ENCODE measurements around the gene PLCXD1.

DNA sequence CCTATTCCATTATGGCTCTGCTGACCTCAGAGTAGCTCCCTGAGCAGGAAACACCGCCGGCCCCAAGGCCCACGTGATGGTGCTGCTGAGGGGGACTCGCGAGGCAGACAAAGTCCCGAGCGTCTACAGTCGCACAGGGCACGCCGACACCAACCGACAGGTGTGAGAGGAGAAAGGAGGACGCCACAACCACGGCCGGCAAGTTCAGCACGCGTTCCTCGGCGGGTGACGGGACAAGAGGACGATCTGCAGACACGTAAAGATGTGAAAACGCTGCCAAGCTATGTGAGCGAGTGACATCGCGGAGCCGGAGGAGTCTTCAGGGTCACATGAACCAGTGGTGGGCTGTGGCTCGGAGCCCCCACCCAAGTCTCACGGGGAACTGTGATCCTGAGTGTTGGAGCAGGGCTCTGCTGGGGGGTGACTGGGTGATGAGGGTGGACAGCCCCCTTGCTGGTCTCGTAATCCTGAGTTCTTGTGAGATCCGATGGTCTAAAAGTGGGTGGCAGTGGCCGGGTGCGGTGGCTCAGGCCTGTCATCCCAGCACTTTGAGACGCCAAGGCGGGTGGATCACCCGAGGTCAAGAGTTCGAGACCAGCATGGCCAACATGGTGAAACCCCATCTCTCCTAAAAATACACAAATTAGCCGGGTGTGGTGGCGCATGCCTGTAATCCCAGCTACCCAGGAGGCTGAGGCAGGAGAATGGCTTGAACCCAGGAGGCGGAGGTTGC is 71.6 kb downstream of the PLCXD1 start:
- no peak for TF ChIP-seq RAD21 (IDR thresholded peaks at IDR 0.05; ENCODE audit: low read depth)
- no peak for TF ChIP-seq FOXM1 (IDR thresholded peaks at IDR 0.05; ENCODE audit: borderline replicate concordance, low read depth)
- TF ChIP-seq, protein P1, sequence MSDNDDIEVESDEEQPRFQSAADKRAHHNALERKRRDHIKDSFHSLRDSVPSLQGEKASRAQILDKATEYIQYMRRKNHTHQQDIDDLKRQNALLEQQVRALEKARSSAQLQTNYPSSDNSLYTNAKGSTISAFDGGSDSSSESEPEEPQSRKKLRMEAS (IDR thresholded peaks at IDR 0.05), result no peak
- no peak for TF ChIP-seq TCF12 (IDR thresholded peaks at IDR 0.05; ENCODE audit: low read depth)
- no peak for TF ChIP-seq TAF1 (IDR thresholded peaks at IDR 0.05; ENCODE audit: low read depth)
- TF ChIP-seq CEBPB (IDR thresholded peaks at IDR 0.05), result no peak
- TF ChIP-seq YY1 (IDR thresholded peaks at IDR 0.05; ENCODE audit: low read depth), result no peak
- no peak for TF ChIP-seq CREB1 (IDR thresholded peaks at IDR 0.05; ENCODE audit: low read depth)
- no peak for TF ChIP-seq NFIC (IDR thresholded peaks at IDR 0.05)
- TF ChIP-seq EP300 (IDR thresholded peaks at IDR 0.05; ENCODE audit: borderline replicate concordance), result no peak
- TF ChIP-seq TEAD4 (IDR thresholded peaks at IDR 0.05), result no peak
- no peak for TF ChIP-seq USF1 (IDR thresholded peaks at IDR 0.05)
